DOHH2 (cell line): ENCODE data around the gene YWHAE.
"Not testable (repeated sequence)": the region's sequence is repeated elsewhere in the genome, so short reads cannot be mapped to it uniquely, and the experiment has no call there.

Experiments
- H3F3A ChIP-seq: fragments of 200-600 bp; sonication (generic), shearing (Covaris generic); 2 replicates; pipeline ENCODE4 v1.6.0; 2016; ENCODE audit warnings: antibody characterized with exemption, mild to moderate bottlenecking; ENCODE audit not compliant: control insufficient read depth, insufficient read depth
- H3K27ac ChIP-seq: fragments of 200-600 bp; sonication (generic); 2 replicates; pipeline ENCODE4 v1.5.1; 2014; ENCODE audit warnings: low read depth, mild to moderate bottlenecking, low read length, moderate library complexity
- H3K27me3 ChIP-seq: fragments of 200-600 bp; sonication (generic); 2 replicates; pipeline ENCODE4 v1.6.1; 2014; ENCODE audit warnings: mild to moderate bottlenecking, low read length, mixed read lengths; ENCODE audit not compliant: control insufficient read depth
- H3K36me3 ChIP-seq: fragments of 200-600 bp; sonication (generic); 2 replicates; pipeline ENCODE4 v1.6.1; 2014; ENCODE audit warnings: mild to moderate bottlenecking, low read length, moderate library complexity, mixed read lengths; ENCODE audit not compliant: control insufficient read depth
- H3K4me1 ChIP-seq: fragments of 200-600 bp; sonication (generic); 2 replicates; pipeline ENCODE4 v1.6.1; 2014; ENCODE audit warnings: mild to moderate bottlenecking, low read length, mixed read lengths; ENCODE audit not compliant: control insufficient read depth
- H3K4me2 ChIP-seq: fragments of 200-600 bp; sonication (generic); 2 replicates; pipeline ENCODE4 v1.6.0; 2014; ENCODE audit warnings: mild to moderate bottlenecking, low read length, moderate library complexity
- H3K4me3 ChIP-seq: fragments of 200-600 bp; sonication (generic); 2 replicates; pipeline ENCODE4 v1.5.1; 2014; ENCODE audit warnings: mild to moderate bottlenecking, low read length, mixed read lengths
- H3K79me2 ChIP-seq: fragments of 200-600 bp; sonication (generic); 2 replicates; pipeline ENCODE4 v1.6.1; 2014; ENCODE audit warnings: mild to moderate bottlenecking, low read length, mixed read lengths; ENCODE audit not compliant: control insufficient read depth
- H3K9me2 ChIP-seq: fragments of 200-600 bp; sonication (generic); replicated peaks from 2 replicates; pipeline ENCODE4 v1.6.1; 2014; ENCODE audit warnings: mild to moderate bottlenecking, low read length, mixed read lengths; ENCODE audit not compliant: control insufficient read depth
- H3K9me3 ChIP-seq: fragments of 200-600 bp; sonication (generic); 2 replicates; pipeline ENCODE4 v1.6.1; 2014; ENCODE audit warnings: antibody characterized with exemption, low read length, mixed read lengths; ENCODE audit not compliant: control insufficient read depth, insufficient read depth
- H4K20me1 ChIP-seq: fragments of 200-600 bp; sonication (generic); 2 replicates; pipeline ENCODE4 v1.6.0; 2014; ENCODE audit warnings: low read depth, mild to moderate bottlenecking, antibody characterized with exemption, low read length, moderate library complexity; ENCODE audit not compliant: control insufficient read depth, insufficient read depth
- EZH2phosphoT487 ChIP-seq: fragments of 200-600 bp; sonication (generic); IDR thresholded peaks from 2 replicates; pipeline ENCODE4 v1.6.1; 2017; ENCODE audit warnings: borderline replicate concordance, mild to moderate bottlenecking, antibody characterized with exemption, low read length, moderate library complexity, mixed read lengths
- TF ChIP-seq, protein P1 (sequence below): fragments of 200-600 bp; sonication (generic); IDR thresholded peaks from one replicate; pipeline ENCODE4 v1.5.1; 2014; ENCODE audit warnings: antibody characterized with exemption, mild to moderate bottlenecking, low read depth, low read length; ENCODE audit not compliant: poor library complexity, severe bottlenecking

Gene YWHAE

DNA sequence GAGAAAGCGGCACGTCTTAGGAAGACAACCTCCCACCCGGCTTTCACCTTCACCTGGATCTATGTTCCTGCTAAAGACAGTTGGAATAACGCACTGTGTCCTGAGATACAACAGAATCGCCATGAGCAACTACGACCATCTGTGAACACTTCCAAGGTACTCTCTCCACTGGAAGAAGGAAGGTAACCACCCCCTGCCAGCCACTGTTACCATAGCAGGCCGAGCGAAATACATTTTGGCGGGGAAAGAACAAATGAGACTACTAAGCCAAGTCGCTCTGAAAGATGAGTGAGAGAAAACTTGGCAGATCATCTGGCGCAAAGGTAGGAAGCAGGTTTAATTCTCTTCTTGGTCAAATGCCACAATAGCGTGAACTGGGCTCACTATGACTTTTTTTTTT, 46.2 kb upstream of the YWHAE start:
- no peak for TF ChIP-seq EZH2phosphoT487
- TF ChIP-seq, protein P1, sequence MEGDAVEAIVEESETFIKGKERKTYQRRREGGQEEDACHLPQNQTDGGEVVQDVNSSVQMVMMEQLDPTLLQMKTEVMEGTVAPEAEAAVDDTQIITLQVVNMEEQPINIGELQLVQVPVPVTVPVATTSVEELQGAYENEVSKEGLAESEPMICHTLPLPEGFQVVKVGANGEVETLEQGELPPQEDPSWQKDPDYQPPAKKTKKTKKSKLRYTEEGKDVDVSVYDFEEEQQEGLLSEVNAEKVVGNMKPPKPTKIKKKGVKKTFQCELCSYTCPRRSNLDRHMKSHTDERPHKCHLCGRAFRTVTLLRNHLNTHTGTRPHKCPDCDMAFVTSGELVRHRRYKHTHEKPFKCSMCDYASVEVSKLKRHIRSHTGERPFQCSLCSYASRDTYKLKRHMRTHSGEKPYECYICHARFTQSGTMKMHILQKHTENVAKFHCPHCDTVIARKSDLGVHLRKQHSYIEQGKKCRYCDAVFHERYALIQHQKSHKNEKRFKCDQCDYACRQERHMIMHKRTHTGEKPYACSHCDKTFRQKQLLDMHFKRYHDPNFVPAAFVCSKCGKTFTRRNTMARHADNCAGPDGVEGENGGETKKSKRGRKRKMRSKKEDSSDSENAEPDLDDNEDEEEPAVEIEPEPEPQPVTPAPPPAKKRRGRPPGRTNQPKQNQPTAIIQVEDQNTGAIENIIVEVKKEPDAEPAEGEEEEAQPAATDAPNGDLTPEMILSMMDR: no peak
- Histone ChIP-seq H3K4me2 (no peak overlapping the region), H3K27me3 (no peaks in the 10 kb centered on the region), H3K79me2 (peaks cover 93% of the 10 kb centered on the region), H3K9me3 (no peaks in the 10 kb centered on the region), H3K36me3 (peaks cover 28% of the 10 kb centered on the region), H4K20me1 (peaks cover 9% of the 10 kb centered on the region; the same call in 1 of the 2 replicates), H3F3A (no peaks in the 10 kb centered on the region), H3K9me2 (no peaks in the 10 kb centered on the region), H3K27ac (no peak overlapping the region), H3K4me3 (no peak overlapping the region), H3K4me1 (no peaks in the 10 kb centered on the region)

DNA sequence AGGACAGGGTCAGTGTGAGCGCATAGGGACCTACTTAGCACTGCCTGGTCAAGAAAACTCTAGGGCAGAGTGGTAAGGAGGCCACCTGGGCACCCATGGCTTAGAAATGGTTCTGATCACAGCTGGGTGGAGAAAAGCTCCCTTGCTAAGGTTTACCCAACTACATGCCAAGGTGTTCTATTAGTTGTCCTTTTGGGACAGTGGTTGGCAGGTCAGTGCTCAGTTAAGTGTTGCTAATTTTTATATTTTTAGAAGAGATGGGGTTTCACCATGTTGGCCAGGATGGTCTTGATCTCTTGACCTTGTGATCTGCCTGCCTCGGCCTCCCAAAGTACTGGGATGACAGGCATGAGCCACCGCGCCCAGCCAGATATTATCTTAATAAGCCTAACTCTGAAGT, 45.7 kb upstream of the YWHAE start:
- H3K4me3 ChIP-seq, H3F3A ChIP-seq, H3K9me2 ChIP-seq, H3K4me2 ChIP-seq, H3K9me3 ChIP-seq, H3K27ac ChIP-seq, H3K4me1 ChIP-seq, H4K20me1 ChIP-seq, H3K27me3 ChIP-seq: not testable (repeated sequence)
- Histone ChIP-seq H3K36me3 (peaks cover 30% of the 10 kb centered on the region), H3K79me2 (peaks cover 93% of the 10 kb centered on the region)

DNA sequence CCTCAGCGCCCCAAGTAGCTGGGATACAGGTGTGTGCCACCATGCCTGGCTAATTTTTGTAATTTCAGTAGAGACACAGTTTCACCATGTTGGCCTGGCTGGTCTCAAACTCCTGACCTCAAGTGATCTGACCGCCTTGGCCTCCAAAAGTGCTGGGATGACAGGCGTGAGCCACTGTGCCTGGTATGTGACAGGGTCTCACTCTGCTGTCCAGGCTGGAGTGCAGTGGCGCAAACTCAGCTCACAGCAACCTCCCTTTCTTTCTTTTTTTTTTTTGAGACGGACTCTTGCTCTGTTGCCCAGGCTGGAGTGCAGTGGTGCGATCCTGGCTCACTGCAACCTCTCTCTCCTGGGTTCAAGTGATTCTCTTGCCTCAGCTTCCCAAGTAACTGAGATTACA, 42.7 kb upstream of the YWHAE start:
- Histone ChIP-seq H3K79me2 (peaks cover 92% of the 10 kb centered on the region), H3K36me3 (peaks cover 25% of the 10 kb centered on the region)
- not testable (repeated sequence) for H3K4me1 ChIP-seq, H3K4me2 ChIP-seq, H3K27me3 ChIP-seq, H3K9me3 ChIP-seq, H3F3A ChIP-seq, H3K27ac ChIP-seq, H4K20me1 ChIP-seq, H3K4me3 ChIP-seq, H3K9me2 ChIP-seq

DNA sequence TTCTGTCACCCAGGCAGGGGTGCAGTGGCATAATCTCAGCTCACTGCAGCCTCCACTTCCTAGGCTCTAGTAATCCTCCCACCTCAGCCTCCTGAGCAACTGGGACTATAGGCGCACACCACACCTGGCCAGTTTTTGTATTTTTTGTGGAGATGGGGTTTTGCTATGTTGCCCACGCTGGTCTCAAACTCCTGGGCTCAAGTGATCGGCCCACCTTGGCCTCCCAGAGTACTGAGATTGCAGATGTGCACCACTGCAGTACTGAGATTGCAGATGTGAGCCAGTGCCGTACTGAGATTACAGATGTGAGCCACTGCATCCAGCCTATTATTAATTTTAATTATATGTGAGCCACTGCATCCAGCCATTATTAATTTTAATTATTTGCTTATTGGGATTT, 42.2 kb upstream of the YWHAE start:
- Histone ChIP-seq H3K27ac (no peak overlapping the region), H3F3A (no peaks in the 10 kb centered on the region), H4K20me1 (0 out of 2 replicates have a peak, but pooled peaks cover 6% of the 10 kb centered on the region), H3K4me1 (no peaks in the 10 kb centered on the region), H3K9me2 (no peaks in the 10 kb centered on the region), H3K79me2 (peaks cover 92% of the 10 kb centered on the region), H3K27me3 (no peaks in the 10 kb centered on the region), H3K36me3 (peaks cover 26% of the 10 kb centered on the region), H3K4me2 (no peak overlapping the region), H3K4me3 (no peak overlapping the region), H3K9me3 (no peaks in the 10 kb centered on the region)
- no peak for TF ChIP-seq EZH2phosphoT487
- TF ChIP-seq, protein P1: no peak
